22Rv1 (cell line): Measurements from ENCODE around the gene CSRP2.

Experiments used
- CTCF ChIP-seq: fragments of 450-650 bp; IDR thresholded peaks from 2 replicates; pipeline ENCODE4 v1.5.1; 2017; ENCODE audit warnings: mild to moderate bottlenecking
- ZFX ChIP-seq: fragments of 450-650 bp; IDR thresholded peaks from 2 replicates; pipeline ENCODE4 v1.6.1; 2017; ENCODE audit warnings: antibody characterized with exemption, borderline replicate concordance

GRCh38 chr12:76866726-76867125 is 12.1 kb downstream of the CSRP2 start:
- no peak for TF ChIP-seq CTCF
- TF ChIP-seq ZFX, result no peak
